Astrocyte (in vitro differentiated cells and primary cell): ENCODE results near the gene PPP2R2C. TPM values are rescaled to one million over a fixed set of nuclear protein-coding genes. Genes with fewer than 3 reads are reported as not detected.

Source experiments
- DNase-seq: peaks from one replicate; pipeline ENCODE4 v3.0.0-alpha.2; 2010; ENCODE audit warnings: low read depth
- FAIRE-seq: peaks from 2 replicates; lab custom pipeline; 2011; peaks lifted over from hg19 to GRCh38; lab: Jason Lieb, UNC
- H2AFZ ChIP-seq: 2 replicates; pipeline ENCODE4 v1.6.0; 2012; ENCODE audit warnings: low read depth, low read length, inconsistent platforms
- H3K27ac ChIP-seq: 2 replicates; pipeline ENCODE4 v1.5.1; 2011; ENCODE audit warnings: low read depth, low read length, inconsistent platforms
- H3K27me3 ChIP-seq: 2 replicates; pipeline ENCODE4 v1.6.0; 2011; ENCODE audit warnings: low read length, inconsistent platforms; ENCODE audit not compliant: insufficient read depth
- H3K36me3 ChIP-seq: 2 replicates; pipeline ENCODE4 v1.5.1; 2011; ENCODE audit warnings: low read length, inconsistent platforms; ENCODE audit not compliant: insufficient read depth
- H3K4me1 ChIP-seq: 2 replicates; pipeline ENCODE4 v1.5.1; 2011; ENCODE audit warnings: low read length, inconsistent platforms; ENCODE audit not compliant: insufficient read depth
- H3K4me2 ChIP-seq: 2 replicates; pipeline ENCODE4 v1.6.0; 2012; ENCODE audit warnings: low read length, inconsistent platforms
- H3K4me3 ChIP-seq: 2 replicates; pipeline ENCODE4 v1.5.1; 2011; ENCODE audit warnings: low read depth, mild to moderate bottlenecking, low read length, inconsistent platforms; ENCODE audit not compliant: insufficient read depth
- H3K79me2 ChIP-seq: 2 replicates; pipeline ENCODE4 v1.6.0; 2012; ENCODE audit warnings: mild to moderate bottlenecking, low read length, inconsistent platforms; ENCODE audit not compliant: insufficient read depth
- H3K9ac ChIP-seq: 2 replicates; pipeline ENCODE4 v1.6.0; 2012; ENCODE audit warnings: mild to moderate bottlenecking, low read length, inconsistent platforms
- H3K9me3 ChIP-seq: 2 replicates; pipeline ENCODE4 v1.5.1; 2012; ENCODE audit warnings: low read depth, mild to moderate bottlenecking, low read length, inconsistent platforms; ENCODE audit not compliant: insufficient read depth
- H4K20me1 ChIP-seq: 2 replicates; pipeline ENCODE4 v1.6.0; 2012; ENCODE audit warnings: low read length, inconsistent platforms; ENCODE audit not compliant: insufficient read depth
- H3K27ac Mint-ChIP-seq: one replicate; pipeline ENCODE4 v1.8.0; 2021; ENCODE audit warnings: mild to moderate bottlenecking, mixed read lengths; ENCODE audit not compliant: unreplicated experiment
- H3K27me3 Mint-ChIP-seq: one replicate; pipeline ENCODE4 v1.8.0; 2021; ENCODE audit warnings: low read depth, mixed read lengths; ENCODE audit not compliant: unreplicated experiment
- H3K36me3 Mint-ChIP-seq: one replicate; pipeline ENCODE4 v1.8.0; 2021; ENCODE audit warnings: low read depth, mixed read lengths; ENCODE audit not compliant: unreplicated experiment
- H3K4me1 Mint-ChIP-seq: one replicate; pipeline ENCODE4 v1.8.0; 2021; ENCODE audit warnings: low read depth, mixed read lengths; ENCODE audit not compliant: unreplicated experiment
- H3K4me3 Mint-ChIP-seq: one replicate; pipeline ENCODE4 v1.8.0; 2021; ENCODE audit warnings: mild to moderate bottlenecking, moderate library complexity, mixed read lengths; ENCODE audit not compliant: unreplicated experiment
- H3K9me3 Mint-ChIP-seq: one replicate; pipeline ENCODE4 v1.8.0; 2021; ENCODE audit warnings: mild to moderate bottlenecking, mixed read lengths; ENCODE audit not compliant: unreplicated experiment
- EZH2 ChIP-seq: IDR thresholded peaks from 2 replicates; pipeline ENCODE4 v1.6.1; 2012; ENCODE audit warnings: mild to moderate bottlenecking, low read length, inconsistent platforms; ENCODE audit not compliant: insufficient read depth
- total RNA-seq: library from RNA; stranded (reverse); gene quantifications from 2 replicates; pipeline ENCODE4 v1.2.1, GENCODE V29; 2021
- TF ChIP-seq, protein P1 (sequence below): IDR thresholded peaks from 2 replicates; pipeline ENCODE4 v1.5.1; 2011; ENCODE audit warnings: low read depth, mild to moderate bottlenecking, inconsistent platforms, low read length, moderate library complexity; ENCODE audit not compliant: insufficient read depth

Gene PPP2R2C
- total RNA-seq, 1 donor from 2014 or later, result 1.1 TPM

- no peak for FAIRE-seq
- peaks cover 71% of the 10 kb centered on the region for H3K27me3 Mint-ChIP-seq
Observed at GRCh38 chr4:6497796-6498195, 25.4 kb upstream of the PPP2R2C start.

DNA sequence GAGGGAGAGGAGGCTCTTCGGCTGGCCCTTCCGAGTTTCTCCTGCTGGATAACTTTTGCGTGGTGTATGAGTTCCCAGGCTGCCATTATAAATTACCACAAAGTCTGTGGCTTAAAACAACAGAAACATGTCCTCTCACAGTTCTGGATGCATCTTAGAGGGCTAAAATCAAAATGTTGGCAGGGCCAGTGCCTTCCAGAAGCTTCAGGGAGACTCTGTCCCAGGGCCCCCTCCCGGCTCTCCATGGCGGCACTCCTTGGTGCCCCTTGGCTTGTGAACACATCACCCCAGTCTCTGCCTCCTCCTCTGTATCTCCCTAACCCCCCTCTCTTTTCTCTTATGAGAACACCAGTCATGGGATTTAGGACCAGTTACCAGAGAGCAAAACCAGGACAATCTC lies 23.3 kb upstream of the PPP2R2C start:
- no peak for TF ChIP-seq EZH2
- TF ChIP-seq, protein P1, sequence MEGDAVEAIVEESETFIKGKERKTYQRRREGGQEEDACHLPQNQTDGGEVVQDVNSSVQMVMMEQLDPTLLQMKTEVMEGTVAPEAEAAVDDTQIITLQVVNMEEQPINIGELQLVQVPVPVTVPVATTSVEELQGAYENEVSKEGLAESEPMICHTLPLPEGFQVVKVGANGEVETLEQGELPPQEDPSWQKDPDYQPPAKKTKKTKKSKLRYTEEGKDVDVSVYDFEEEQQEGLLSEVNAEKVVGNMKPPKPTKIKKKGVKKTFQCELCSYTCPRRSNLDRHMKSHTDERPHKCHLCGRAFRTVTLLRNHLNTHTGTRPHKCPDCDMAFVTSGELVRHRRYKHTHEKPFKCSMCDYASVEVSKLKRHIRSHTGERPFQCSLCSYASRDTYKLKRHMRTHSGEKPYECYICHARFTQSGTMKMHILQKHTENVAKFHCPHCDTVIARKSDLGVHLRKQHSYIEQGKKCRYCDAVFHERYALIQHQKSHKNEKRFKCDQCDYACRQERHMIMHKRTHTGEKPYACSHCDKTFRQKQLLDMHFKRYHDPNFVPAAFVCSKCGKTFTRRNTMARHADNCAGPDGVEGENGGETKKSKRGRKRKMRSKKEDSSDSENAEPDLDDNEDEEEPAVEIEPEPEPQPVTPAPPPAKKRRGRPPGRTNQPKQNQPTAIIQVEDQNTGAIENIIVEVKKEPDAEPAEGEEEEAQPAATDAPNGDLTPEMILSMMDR, result no peak
- H3K36me3 ChIP-seq, result no peaks in the 10 kb centered on the region
- no peaks in the 10 kb centered on the region for H3K4me1 Mint-ChIP-seq
- H3K4me3 Mint-ChIP-seq, result no peak overlapping the region
- H3K79me2 ChIP-seq, result no peaks in the 10 kb centered on the region
- peaks cover 60% of the 10 kb centered on the region for H3K27me3 Mint-ChIP-seq
- no peak overlapping the region for H3K27ac Mint-ChIP-seq
- no peaks in the 10 kb centered on the region for H4K20me1 ChIP-seq
- no peak overlapping the region for H3K4me2 ChIP-seq
- DNase-seq (no peak), FAIRE-seq (no peak)
- H3K27me3 ChIP-seq, result peaks cover 2% of the 10 kb centered on the region
- H3K9me3 Mint-ChIP-seq, result peaks cover 4% of the 10 kb centered on the region
- H3K4me1 ChIP-seq, result no peaks in the 10 kb centered on the region
- H3K9ac ChIP-seq, result no peak overlapping the region
- H3K4me3 ChIP-seq, result no peak overlapping the region
- no peak overlapping the region for H2AFZ ChIP-seq
- no peak overlapping the region for H3K27ac ChIP-seq
- H3K9me3 ChIP-seq, result peaks cover 2% of the 10 kb centered on the region
- peaks cover 3% of the 10 kb centered on the region for H3K36me3 Mint-ChIP-seq

More at GRCh38 chr4:6497796-6498195, 25.4 kb upstream of the PPP2R2C start:
- Mint-ChIP-seq H3K4me1 (no peaks in the 10 kb centered on the region), H3K4me3 (no peak overlapping the region), H3K27ac (no peak overlapping the region), H3K36me3 (peaks cover 3% of the 10 kb centered on the region), H3K9me3 (peaks cover 4% of the 10 kb centered on the region)
- H3K27ac ChIP-seq, result no peak overlapping the region
- DNase-seq, result no peak
- no peaks in the 10 kb centered on the region for H4K20me1 ChIP-seq
- H3K4me2 ChIP-seq, result no peak overlapping the region
- no peak overlapping the region for H3K4me3 ChIP-seq
- no peaks in the 10 kb centered on the region for H3K36me3 ChIP-seq
- no peaks in the 10 kb centered on the region for H3K4me1 ChIP-seq
- no peak overlapping the region for H2AFZ ChIP-seq
- peaks cover 2% of the 10 kb centered on the region for H3K27me3 ChIP-seq
- no peaks in the 10 kb centered on the region for H3K79me2 ChIP-seq
- no peak overlapping the region for H3K9ac ChIP-seq
- H3K9me3 ChIP-seq, result no peaks in the 10 kb centered on the region
- TF ChIP-seq, protein P1, result no peak
- no peak for TF ChIP-seq EZH2

GRCh38 chr4:6495296-6495590 lies 22.8 kb upstream of the PPP2R2C start:
- H3K9me3 ChIP-seq, result peaks cover 2% of the 10 kb centered on the region
- H3K27me3 Mint-ChIP-seq, result peaks cover 60% of the 10 kb centered on the region
- no peak overlapping the region for H3K27ac ChIP-seq
- H3K36me3 Mint-ChIP-seq, result peaks cover 3% of the 10 kb centered on the region
- H2AFZ ChIP-seq, result no peak overlapping the region
- FAIRE-seq (no peak), DNase-seq (no peak)
- no peak overlapping the region for H3K9ac ChIP-seq
- no peaks in the 10 kb centered on the region for H3K36me3 ChIP-seq
- no peaks in the 10 kb centered on the region for H3K4me1 Mint-ChIP-seq
- no peaks in the 10 kb centered on the region for H3K79me2 ChIP-seq
- TF ChIP-seq, protein P1, result no peak
- no peak for TF ChIP-seq EZH2
- H3K9me3 Mint-ChIP-seq, result peaks cover 4% of the 10 kb centered on the region
- no peak overlapping the region for H3K4me3 Mint-ChIP-seq
- H3K4me3 ChIP-seq, result no peak overlapping the region
- H3K27ac Mint-ChIP-seq, result no peak overlapping the region
- no peak overlapping the region for H3K4me2 ChIP-seq
- no peaks in the 10 kb centered on the region for H3K4me1 ChIP-seq
- peaks cover 2% of the 10 kb centered on the region for H3K27me3 ChIP-seq
- H4K20me1 ChIP-seq, result no peaks in the 10 kb centered on the region
